Smooth muscle cell (in vitro differentiated cells): ENCODE data around the gene DOCK9. TPM values are rescaled to one million over a fixed set of nuclear protein-coding genes. Genes with fewer than 3 reads are reported as not detected.

Experiments
- DNase-seq: peaks from one replicate; lab custom pipeline; 2025; ENCODE audit not compliant: unreplicated experiment; lab: John Stamatoyannopoulos, UW
- H2AFZ ChIP-seq: fragments of 200-600 bp; sonication (generic); 2 replicates; pipeline ENCODE4 v1.6.0; 2016; ENCODE audit warnings: antibody characterized with exemption, low read depth, mild to moderate bottlenecking
- H3F3A ChIP-seq: fragments of 200-600 bp; sonication (generic); 2 replicates; pipeline ENCODE4 v1.6.0; 2017; ENCODE audit warnings: antibody characterized with exemption, low read depth
- H3K27ac ChIP-seq: fragments of 200-600 bp; sonication (generic); 2 replicates; pipeline ENCODE4 v1.5.1; 2016; ENCODE audit warnings: low read depth, mild to moderate bottlenecking
- H3K27me3 ChIP-seq: fragments of 200-600 bp; sonication (generic); 2 replicates; pipeline ENCODE4 v1.6.1; 2016; ENCODE audit warnings: low read depth, mild to moderate bottlenecking
- H3K36me3 ChIP-seq: fragments of 200-600 bp; sonication (generic); 2 replicates; pipeline ENCODE4 v1.5.1; 2016; ENCODE audit warnings: low read depth
- H3K4me1 ChIP-seq: fragments of 200-600 bp; sonication (generic); 2 replicates; pipeline ENCODE4 v1.5.1; 2016; ENCODE audit warnings: low read depth
- H3K4me2 ChIP-seq: fragments of 200-600 bp; sonication (generic); 2 replicates; pipeline ENCODE4 v1.6.0; 2016; ENCODE audit warnings: mild to moderate bottlenecking
- H3K4me3 ChIP-seq: fragments of 200-600 bp; sonication (generic); 2 replicates; pipeline ENCODE4 v1.5.1; 2016; ENCODE audit warnings: mild to moderate bottlenecking
- H3K79me2 ChIP-seq: fragments of 200-600 bp; sonication (generic); 2 replicates; pipeline ENCODE4 v1.6.0; 2016; ENCODE audit warnings: low read depth, mild to moderate bottlenecking
- H3K9ac ChIP-seq: fragments of 200-600 bp; sonication (generic); 2 replicates; pipeline ENCODE4 v1.6.0; 2016; ENCODE audit warnings: low read depth
- H3K9me3 ChIP-seq: fragments of 200-600 bp; sonication (generic); replicated peaks from 2 replicates; pipeline ENCODE4 v1.5.1; 2016; ENCODE audit warnings: low read depth
- H4K20me1 ChIP-seq: fragments of 200-600 bp; sonication (generic); 2 replicates; pipeline ENCODE4 v1.6.0; 2016; ENCODE audit warnings: low read depth
- CTCF ChIP-seq: fragments of 200-600 bp; sonication (generic); IDR thresholded peaks from 2 replicates; pipeline ENCODE4 v1.5.1; 2017; ENCODE audit warnings: borderline replicate concordance, mild to moderate bottlenecking, antibody characterized with exemption; ENCODE audit not compliant: insufficient read depth, poor library complexity, severe bottlenecking
- WGBS: methylation state at CpG from one replicate; pipeline ENCODE4 v1.1.7; 2016; ENCODE audit warnings: low lambda C conversion rate; 5-methylcytosine and 5-hydroxymethylcytosine counted together
- polyA plus RNA-seq: library from polyadenylated mRNA; unstranded; fragments of >200 nt; fragmentation: Nextera tagmentation; extraction: Ambion mirVana; gene quantifications from 2 replicates; pipeline ENCODE4 v1.2.1, GENCODE V29; 2016
- total RNA-seq: library from RNA; depleted of rRNA; stranded (reverse); fragments of >200 nt; gene quantifications from 2 replicates; pipeline ENCODE4 v1.2.3, GENCODE V29; 2014

DOCK9 gene
- total and polyA plus RNA-seq, 2 experiments from 2014 or later: 5.7 to 25.1 TPM

DNA sequence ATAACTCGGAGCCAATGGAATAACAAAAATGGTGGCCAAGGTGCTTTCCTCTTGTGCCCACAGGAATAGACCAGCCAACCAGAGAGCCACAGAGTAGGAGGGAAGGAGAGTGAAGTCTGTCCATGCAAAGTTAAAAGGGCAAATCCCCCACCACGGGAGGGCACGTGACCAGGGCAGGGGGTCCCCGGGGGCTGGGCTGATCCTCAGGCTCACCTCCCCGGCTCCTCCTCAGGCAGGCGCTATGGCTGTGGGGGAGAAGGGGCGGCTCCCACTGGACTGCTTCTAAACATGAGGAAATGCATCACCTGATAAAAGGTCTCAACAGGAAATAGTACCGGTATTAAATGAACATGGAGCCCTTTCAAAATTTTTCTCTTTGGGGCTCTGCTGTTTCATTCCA, 152.2 kb downstream of the DOCK9 start:
- Histone ChIP-seq H3K4me1 (peaks cover 23% of the 10 kb centered on the region), H3K9ac (no peak overlapping the region), H3K9me3 (no peaks in the 10 kb centered on the region), H3K27ac (no peak overlapping the region), H2AFZ (no peak overlapping the region), H3F3A (no peaks in the 10 kb centered on the region), H3K4me3 (no peak overlapping the region), H4K20me1 (no peaks in the 10 kb centered on the region), H3K36me3 (no peaks in the 10 kb centered on the region), H3K79me2 (no peaks in the 10 kb centered on the region), H3K27me3 (no peaks in the 10 kb centered on the region), H3K4me2 (no peak overlapping the region)
- 85% methylated on average over 8 of the region's 8 CpGs for WGBS
- no peak for DNase-seq
- no peak for TF ChIP-seq CTCF

DNA sequence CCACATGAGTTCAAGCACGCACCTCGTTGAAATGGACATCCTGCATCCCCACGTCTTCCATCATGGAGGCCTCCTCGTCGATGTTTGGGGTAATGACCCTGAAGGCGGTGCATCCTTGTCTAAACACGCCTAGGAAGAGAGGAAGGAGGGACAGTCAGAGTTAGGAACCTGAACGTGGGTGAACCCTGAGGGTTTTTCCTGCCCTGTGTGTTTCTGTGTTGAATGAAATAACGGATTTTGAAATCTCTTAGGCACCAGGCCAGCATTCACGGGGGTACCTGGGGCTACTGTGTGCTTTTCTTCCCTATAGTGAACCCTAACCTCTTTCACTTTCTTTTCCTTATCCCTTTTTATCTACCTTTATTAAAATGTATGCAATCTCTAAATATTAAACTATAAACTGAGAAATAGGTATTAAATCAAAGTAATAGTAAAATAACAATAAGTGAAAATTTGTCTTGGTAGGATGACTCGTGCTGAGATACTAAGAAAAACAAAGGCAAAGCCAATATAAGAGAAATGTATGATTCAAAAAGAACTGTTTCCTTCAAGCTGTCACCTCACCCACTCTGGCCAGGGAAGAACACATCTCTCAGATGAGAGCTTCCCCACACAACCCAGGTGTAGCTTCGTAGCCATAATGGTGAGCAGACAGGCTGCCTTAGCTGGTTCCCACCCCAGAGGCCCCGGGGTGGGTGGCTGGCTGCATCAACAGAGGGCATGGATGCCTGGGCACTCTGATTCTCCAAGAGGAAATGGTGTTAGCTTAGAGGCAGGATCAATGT, 153.3 kb downstream of the DOCK9 start:
- H3K4me2 ChIP-seq: no peak overlapping the region
- H3K4me1 ChIP-seq: peaks cover 23% of the 10 kb centered on the region
- TF ChIP-seq CTCF: no peak
- no peaks in the 10 kb centered on the region for H3K36me3 ChIP-seq
- DNase-seq: no peak
- no peaks in the 10 kb centered on the region for H3K79me2 ChIP-seq
- H3K27me3 ChIP-seq: no peaks in the 10 kb centered on the region
- no peaks in the 10 kb centered on the region for H3K9me3 ChIP-seq
- no peak overlapping the region for H2AFZ ChIP-seq
- H3F3A ChIP-seq: no peaks in the 10 kb centered on the region
- H3K27ac ChIP-seq: no peak overlapping the region
- H3K9ac ChIP-seq: no peak overlapping the region
- H3K4me3 ChIP-seq: no peak overlapping the region
- no peaks in the 10 kb centered on the region for H4K20me1 ChIP-seq
- 94% methylated on average over 13 of the region's 13 CpGs for WGBS

DNA sequence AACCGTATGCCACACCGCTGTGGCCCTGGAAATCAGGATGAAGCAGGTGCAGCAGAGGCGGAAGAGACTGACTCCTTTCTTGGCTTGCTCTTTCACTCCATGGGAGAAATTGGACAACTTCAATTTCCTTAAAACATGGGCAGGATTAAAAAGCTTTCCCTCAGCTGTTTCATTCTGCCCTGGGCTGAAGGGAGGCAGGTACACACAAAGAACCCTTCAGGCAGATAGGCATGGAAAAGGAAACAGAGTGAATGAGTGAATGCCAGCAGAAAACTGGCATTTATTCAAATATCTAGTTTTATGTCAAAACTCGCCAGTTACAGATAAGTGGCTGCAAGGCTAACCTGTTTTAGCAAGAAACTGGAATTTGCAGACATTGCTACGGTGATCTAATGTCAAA, 154.4 kb downstream of the DOCK9 start:
- H3F3A ChIP-seq: no peaks in the 10 kb centered on the region
- no peak overlapping the region for H3K9ac ChIP-seq
- H3K36me3 ChIP-seq: no peaks in the 10 kb centered on the region
- H2AFZ ChIP-seq: no peak overlapping the region
- H3K4me1 ChIP-seq: peaks cover 23% of the 10 kb centered on the region
- H3K27me3 ChIP-seq: no peaks in the 10 kb centered on the region
- H3K27ac ChIP-seq: no peak overlapping the region
- no peak overlapping the region for H3K4me2 ChIP-seq
- TF ChIP-seq CTCF: no peak
- H3K79me2 ChIP-seq: no peaks in the 10 kb centered on the region
- no peaks in the 10 kb centered on the region for H3K9me3 ChIP-seq
- DNase-seq: no peak
- H3K4me3 ChIP-seq: no peak overlapping the region
- WGBS: 93% methylated on average over 5 of the region's 5 CpGs
- H4K20me1 ChIP-seq: no peaks in the 10 kb centered on the region

- H3K4me3 ChIP-seq: no peak overlapping the region
- no peak for DNase-seq
Observed at GRCh38 chr13:98822225-98822606, 155.6 kb downstream of the DOCK9 start.

More at GRCh38 chr13:98822225-98822606, 155.6 kb downstream of the DOCK9 start:
- 31% methylated on average over 3 of the region's 3 CpGs for WGBS
- Histone ChIP-seq H3F3A (no peaks in the 10 kb centered on the region), H3K27ac (peak overlapping the region; percentile 1), H3K4me1 (peaks cover 23% of the 10 kb centered on the region), H4K20me1 (no peaks in the 10 kb centered on the region), H3K4me2 (peak overlapping the region; percentile 17), H3K9me3 (no peaks in the 10 kb centered on the region), H3K79me2 (no peaks in the 10 kb centered on the region), H3K36me3 (no peaks in the 10 kb centered on the region), H2AFZ (no peak overlapping the region), H3K9ac (no peak overlapping the region), H3K27me3 (no peaks in the 10 kb centered on the region)
- TF ChIP-seq CTCF: no peak
